ENCODE results near the gene PALM. TPM values are rescaled to one million over a fixed set of nuclear protein-coding genes. Genes with fewer than 3 reads are reported as not detected.

Gene PALM
- total RNA-seq (2011; cell fraction: chromatin; rRNA removed; ENCODE audit: low replicate concordance), result 4.4 and 8.7 TPM in 2 replicates
- 4.2 and 5.2 TPM in 2 replicates for total RNA-seq (2011; cell fraction: nucleolus; rRNA removed)
- 2.3 and 6.4 TPM in 2 replicates for total RNA-seq (2011; cell fraction: nucleoplasm; rRNA removed)
- total RNA-seq (2014; rRNA removed), result 2.6 and 3.3 TPM in 2 replicates
- total RNA-seq (2014; rRNA removed; fragmentation: Illumina TruSeq; extraction: Trizol), result 0.51 and 0.73 TPM in 2 replicates
- 1.6 and 1.8 TPM in 2 replicates for total RNA-seq (2015; rRNA removed; fragmentation: Illumina TruSeq; extraction: Trizol)
- 6.6 and 6.9 TPM in 2 replicates for total RNA-seq (2021)
- 2.4 and 2.8 TPM in 2 replicates for polyA plus RNA-seq (2011; rRNA removed)
- 2.4 and 5.7 TPM in 2 replicates for polyA plus RNA-seq (2011; cell fraction: cytosol; rRNA removed)
- 2.8 and 5.3 TPM in 2 replicates for polyA plus RNA-seq (2011; cell fraction: nucleus; rRNA removed)
- 3.7 and 10.5 TPM in 2 replicates for polyA plus RNA-seq (2012)
- 1.7 and 3.0 TPM in 2 replicates for polyA plus RNA-seq (2014; fragmentation: Illumina TruSeq; extraction: Trizol)
- polyA plus RNA-seq (2014; fragmentation: Nextera tagmentation; extraction: Ambion mirVana), result under 1 TPM; 0.04 to 0.08 TPM
- polyA plus RNA-seq (2014; rRNA removed), result 2.1 and 3.3 TPM in 2 replicates
- 0.45 and 1.0 TPM in 2 replicates for polyA minus RNA-seq (2011; rRNA and poly(A)+ RNA removed)
- 8.5 and 10.1 TPM in 2 replicates for polyA minus RNA-seq (2011; cell fraction: cytosol; rRNA and poly(A)+ RNA removed)
- 1.3 and 2.2 TPM in 2 replicates for polyA minus RNA-seq (2011; cell fraction: nucleus; rRNA and poly(A)+ RNA removed)
- Bru-seq, nascent RNA, result percentile 42 among the genes with signal in this experiment
- percentile 41 among the genes with signal in this experiment for BruChase-seq, experiment 1, labeled RNA remaining after a 2-hour chase
- BruChase-seq, experiment 2, labeled RNA remaining after a 6-hour chase, result percentile 42 among the genes with signal in this experiment
- long read RNA-seq, experiment 1, partial matches to known transcripts, result 5 of 9 reads
- long read RNA-seq, experiment 1, other reads (novel, unspliced or antisense), result 2 of 9 reads
- long read RNA-seq, experiment 2, partial matches to known transcripts, result 7 of 14 reads
- long read RNA-seq, experiment 2, other reads (novel, unspliced or antisense), result 6 of 14 reads
- long read RNA-seq, experiment 3, result 0 reads

GRCh38 chr19:708154-709143, at the start of gene PALM:
Gene PALM (plus strand): TSS chr19:708935. CDS start chr19:709147, 212 bp downstream.
- ChIA-PET POLR2A (interaction anchor here (0.7 kb wide), 1 partner anchor 14 kb away, joined by 3 read pairs; no protein-coding TSS in a partner anchor), CTCF (ENCODE audit: low intra/inter-chr PET ratio) (no interaction called here)
- in situ Hi-C loops (cut with MboI) (no loop called here), intact Hi-C loops (cut with micrococcal nuclease) (no loop called here)
- no peak for FAIRE-seq
- BruUV-seq (replicated peaks), result no TSS peak
- H3K9ac ChIP-seq (ENCODE audit: insufficient read depth in 1 of 2, low read depth in 2 of 2, low read length in 2 of 2), result peak within 1 kb of the TSS; percentile 53 to 88
- ATAC-seq, result peak; percentile 50
- H3K9me3 ChIP-seq (replicated peaks; ENCODE audit: control insufficient read depth, insufficient read depth, low read depth, low read length), result 0 out of 2 replicates have a peak, but pooled peaks cover 2% of the 10 kb centered on the region
- peak within 1 kb of the TSS; percentile 56 for H3K4me3 ChIP-seq
- peak within 1 kb of the TSS; percentile 54 for H3K4me2 ChIP-seq (ENCODE audit: insufficient read depth, low read length)
- no peaks in the 10 kb centered on the region for H3K27me3 ChIP-seq (ENCODE audit: control insufficient read depth in 2 of 2, insufficient read depth in 2 of 2, low read length in 2 of 2)
- H3K27ac ChIP-seq (ENCODE audit: extremely low read depth, low read depth, low read length), result peak within 1 kb of the TSS; percentile 33; the same call in 1 of the 3 replicates
- no peaks in the 10 kb centered on the region for H4K20me1 ChIP-seq (replicated peaks; ENCODE audit: control insufficient read depth, insufficient read depth, low read length)
- H3K4me1 ChIP-seq (replicated peaks in 1 of 2; ENCODE audit: control insufficient read depth in 2 of 2, insufficient read depth in 2 of 2, low read length in 2 of 2), result peaks cover 10 to 35% of the 10 kb centered on the region in 2 experiments; a peak in 4 of 5 replicates
- H3K36me3 ChIP-seq (ENCODE audit: control insufficient read depth, insufficient read depth, low read length), result no peaks in the 10 kb centered on the region
- WGBS (ENCODE audit: insufficient coverage, low coverage, missing lambda C conversion rate), result 42% methylated on average over 19 of the region's 93 CpGs
- peak within 1 kb of the TSS; percentile 83 for H2AFZ ChIP-seq (ENCODE audit: low read depth, low read length)
- H3K9me1 ChIP-seq (ENCODE audit: control insufficient read depth, insufficient read depth, low read length), result no peaks in the 10 kb centered on the region
- H3K79me2 ChIP-seq (ENCODE audit: control insufficient read depth, insufficient read depth, low read length), result no peaks in the 10 kb centered on the region
- DNase-seq (ENCODE audit: extremely low read depth in 1 of 4, low spot score in 3 of 4), result peak; percentile 64 to 86 (median 74)
- TF ChIP-seq MCM7 (IDR thresholded peaks at IDR 0.05) (no peak), E2F6 (IDR thresholded peaks at IDR 0.05; ENCODE audit: borderline replicate concordance in 1 of 2, extremely low read depth in 1 of 2, insufficient read depth in 1 of 2, insufficient read length in 1 of 2, low read depth in 1 of 2, low read length in 1 of 2, poor library complexity in 1 of 2, severe bottlenecking in 1 of 2) (peak in 1 of 2 experiments; percentile 15), ZNF589 (CRISPR knock-in tag; IDR thresholded peaks at IDR 0.05; ENCODE audit: low read depth) (0 out of 2 replicates have a peak, but pooled peaks have one; percentile 26), CTCFL (IDR thresholded peaks at IDR 0.05; ENCODE audit: borderline replicate concordance, insufficient read depth, low read depth, low read length, poor library complexity, severe bottlenecking) (peak; percentile 35), PHF8 (IDR thresholded peaks at IDR 0.05; ENCODE audit: borderline replicate concordance, low read length) (peak; percentile 34; the same call in 1 of the 2 replicates), CTCF (IDR thresholded peaks at IDR 0.05 in 2 of 3, conservative IDR thresholded peaks at IDR 0.05 in 1 of 3; ENCODE audit: insufficient read depth in 2 of 3, low read depth in 1 of 3, low read length in 3 of 3) (peak in 1 of 3 experiments; percentile 7; a peak in 1 of 6 replicates), BCOR (IDR thresholded peaks at IDR 0.05) (0 out of 2 replicates have a peak, but pooled peaks have one; percentile 6), RBM25 (IDR thresholded peaks at IDR 0.05; ENCODE audit: low read depth, low read length, severe bottlenecking) (peak; percentile 3)

Data from K562 (cell line).